Measurements from ENCODE around the gene CDON. TPM values are rescaled to one million over a fixed set of nuclear protein-coding genes. Genes with fewer than 3 reads are reported as not detected.

Gene CDON
- total RNA-seq, 1 experiment from 2014 or later: 17.2 TPM

DNA sequence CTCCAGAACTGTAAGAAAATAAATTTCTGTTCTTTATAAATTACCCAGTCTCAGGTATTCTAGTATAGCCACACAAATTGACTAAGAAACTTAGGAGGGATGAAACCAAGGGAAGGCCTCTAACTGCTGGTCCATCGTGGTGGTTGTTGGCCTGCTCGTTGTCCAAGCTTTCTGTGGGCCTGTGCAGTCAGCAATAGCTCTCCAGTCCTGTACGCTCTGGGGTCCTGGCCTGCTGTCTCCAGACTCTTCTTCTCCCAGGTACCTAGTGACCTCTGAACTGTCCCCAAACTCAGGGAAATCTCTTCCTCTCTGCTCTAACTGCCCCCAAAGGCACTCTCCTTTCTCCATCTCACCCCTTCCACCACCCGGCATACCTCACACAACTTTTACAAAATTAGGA is 122.5 kb downstream of the CDON start:
- Histone ChIP-seq H3K9me3 (ENCODE audit: control insufficient read depth, low read depth, low read length) (no peaks in the 10 kb centered on the region), H3T11ph (ENCODE audit: low read length) (no peak overlapping the region), H2AFZ (ENCODE audit: low read length) (no peak overlapping the region), H3K56ac (ENCODE audit: insufficient read length, low read depth, low read length) (no peak overlapping the region), H2BK12ac (ENCODE audit: insufficient read length, low read depth, low read length) (no peak overlapping the region), H2BK120ac (ENCODE audit: low read depth, low read length, poor library complexity, severe bottlenecking) (no peak overlapping the region), H4K91ac (ENCODE audit: insufficient read length, low read depth, low read length) (no peak overlapping the region), H2BK5ac (ENCODE audit: insufficient read length, low read length) (no peak overlapping the region), H3K27me3 (ENCODE audit: insufficient read depth, low read length) (no peaks in the 10 kb centered on the region), H4K8ac (replicated peaks; ENCODE audit: insufficient read length, low read depth, low read length) (no peak overlapping the region), H3K4ac (ENCODE audit: low read depth, low read length) (no peak overlapping the region), H2BK15ac (ENCODE audit: low read depth, low read length) (no peak overlapping the region), H3K79me2 (ENCODE audit: insufficient read depth, low read length) (no peaks in the 10 kb centered on the region), H3K9ac (ENCODE audit: extremely low read depth, insufficient read length, low read length) (no peak overlapping the region), H4K20me1 (ENCODE audit: control insufficient read depth, insufficient read depth, insufficient read length) (no peaks in the 10 kb centered on the region), H3K27ac (ENCODE audit: insufficient read length, low read depth, low read length) (no peak overlapping the region), H2BK20ac (ENCODE audit: low read depth, low read length, poor library complexity, severe bottlenecking) (no peak overlapping the region), H3K4me2 (ENCODE audit: insufficient read depth, insufficient read length, low read length) (no peak overlapping the region), H3K23me2 (ENCODE audit: insufficient read length, low read depth, low read length, poor library complexity, severe bottlenecking) (no peaks in the 10 kb centered on the region), H4K5ac (ENCODE audit: insufficient read length, low read depth, low read length) (no peak overlapping the region), H2AK5ac (ENCODE audit: insufficient read length, low read length) (no peak overlapping the region), H3K4me1 (ENCODE audit: insufficient read depth, low read length) (peaks cover 3% of the 10 kb centered on the region; the same call in 1 of the 2 replicates), H3K79me1 (ENCODE audit: insufficient read depth, low read depth, low read length, poor library complexity, severe bottlenecking) (no peaks in the 10 kb centered on the region), H3K18ac (ENCODE audit: insufficient read length, low read depth, low read length) (no peak overlapping the region), H3K14ac (ENCODE audit: insufficient read depth, low read length) (no peak overlapping the region), H3K23ac (ENCODE audit: insufficient read length, low read depth, low read length) (no peak overlapping the region)
- no peaks in the 10 kb centered on the region; a peak in 1 of 7 replicates for H3K36me3 Mint-ChIP-seq (ENCODE audit: insufficient read depth in 1 of 3, low read depth in 3 of 3)
- WGBS (ENCODE audit: extremely low coverage, insufficient read length, low lambda C conversion rate): no CpG with 5 or more reads among the region's 4 CpGs
- no peak for DNase-seq
- TF ChIP-seq, protein P1, sequence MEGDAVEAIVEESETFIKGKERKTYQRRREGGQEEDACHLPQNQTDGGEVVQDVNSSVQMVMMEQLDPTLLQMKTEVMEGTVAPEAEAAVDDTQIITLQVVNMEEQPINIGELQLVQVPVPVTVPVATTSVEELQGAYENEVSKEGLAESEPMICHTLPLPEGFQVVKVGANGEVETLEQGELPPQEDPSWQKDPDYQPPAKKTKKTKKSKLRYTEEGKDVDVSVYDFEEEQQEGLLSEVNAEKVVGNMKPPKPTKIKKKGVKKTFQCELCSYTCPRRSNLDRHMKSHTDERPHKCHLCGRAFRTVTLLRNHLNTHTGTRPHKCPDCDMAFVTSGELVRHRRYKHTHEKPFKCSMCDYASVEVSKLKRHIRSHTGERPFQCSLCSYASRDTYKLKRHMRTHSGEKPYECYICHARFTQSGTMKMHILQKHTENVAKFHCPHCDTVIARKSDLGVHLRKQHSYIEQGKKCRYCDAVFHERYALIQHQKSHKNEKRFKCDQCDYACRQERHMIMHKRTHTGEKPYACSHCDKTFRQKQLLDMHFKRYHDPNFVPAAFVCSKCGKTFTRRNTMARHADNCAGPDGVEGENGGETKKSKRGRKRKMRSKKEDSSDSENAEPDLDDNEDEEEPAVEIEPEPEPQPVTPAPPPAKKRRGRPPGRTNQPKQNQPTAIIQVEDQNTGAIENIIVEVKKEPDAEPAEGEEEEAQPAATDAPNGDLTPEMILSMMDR (conservative IDR thresholded peaks at IDR 0.05): no peak
- H3K9me3 Mint-ChIP-seq: no peaks in the 10 kb centered on the region
- H3K27me3 Mint-ChIP-seq (ENCODE audit: low read depth): no peaks in the 10 kb centered on the region
- peaks cover 19% of the 10 kb centered on the region in 2 experiments for H3K4me1 Mint-ChIP-seq
- H3K27ac Mint-ChIP-seq: no peak overlapping the region
- H3K4me3 Mint-ChIP-seq: no peak overlapping the region

All from H9 (cell line).